GM12878 (cell line): Measurements from ENCODE around the gene CILP2. TPM values are rescaled to one million over a fixed set of nuclear protein-coding genes. Genes with fewer than 3 reads are reported as not detected.
A peak's percentile ranks its signal among the peaks of the same experiment; 100 is the strongest.

Experiments
- ATAC-seq: fragments of 200-7000 bp; cut with Tn5 transposase; 3 replicates; pipeline ENCODE4 v1.9.1; 2020; ENCODE audit warnings: mild to moderate bottlenecking, moderate library complexity
- BruUV-seq: library from RNA; stranded (reverse); fragments of 400-500 nt; replicated peaks from 2 replicates; lab custom pipeline; 2021; lab: Mats Ljungman, UMichigan
- CTCF ChIA-PET: fragments of 300-600 bp; sonication (Branson Sonifier 250); formaldehyde crosslinking; extraction: SDS; loops from one replicate; lab custom pipeline; 2021; ENCODE audit warnings: inconsistent platforms; lab: Yijun Ruan, JAX
- POLR2A ChIA-PET: fragments of 350-600 bp; formaldehyde crosslinking; extraction: SDS; loops from one replicate; lab custom pipeline; 2021; ENCODE audit warnings: inconsistent platforms; lab: Charles Lee
- RAD21 ChIA-PET: fragments of 300-600 bp; sonication (Branson Sonifier 250); formaldehyde crosslinking; loops from one replicate; lab custom pipeline; 2023; ENCODE audit warnings: antibody characterized with exemption; ENCODE audit not compliant: unreplicated experiment; lab: Charles Lee
- SMC1A ChIA-PET: fragments of 300-600 bp; sonication (Branson Sonifier 250); formaldehyde crosslinking; loops from one replicate; lab custom pipeline; 2023; ENCODE audit not compliant: unreplicated experiment, uncharacterized antibody; lab: Charles Lee
- DNase-seq: peaks from one replicate; pipeline ENCODE4 v3.0.0-alpha.2; 2011; ENCODE audit warnings: low read depth, low spot score
- FAIRE-seq: peaks from 3 replicates; lab custom pipeline; 2011; peaks lifted over from hg19 to GRCh38; lab: Jason Lieb, UNC
- H2AFZ ChIP-seq: 2 replicates; pipeline ENCODE4 v1.6.0; 2011; ENCODE audit warnings: low read depth, low read length, control low read depth; ENCODE audit not compliant: control insufficient read depth
- H3K27ac ChIP-seq: 2 replicates; pipeline ENCODE4 v1.5.1; 2011; ENCODE audit warnings: control low read depth; ENCODE audit not compliant: control insufficient read depth, insufficient read depth
- H3K27me3 ChIP-seq, 2 experiments: replicated peaks in 1 of 2; 2 replicates each; pipeline versions ENCODE4 v1.6.0 to v1.6.1; 2011; ENCODE audit warnings: low read length in 1 of 2; ENCODE audit not compliant: control insufficient read depth in 2 of 2, insufficient read depth in 2 of 2
- H3K36me3 ChIP-seq, 2 experiments: 2 replicates each; pipeline ENCODE4 v1.5.1; 2011; ENCODE audit warnings: low read length in 1 of 2; ENCODE audit not compliant: control insufficient read depth in 2 of 2, insufficient read depth in 2 of 2
- H3K4me1 ChIP-seq: 2 replicates; pipeline ENCODE4 v1.6.1; 2011; ENCODE audit warnings: mild to moderate bottlenecking, low read length, moderate library complexity, mixed read lengths; ENCODE audit not compliant: control insufficient read depth, insufficient read depth
- H3K4me2 ChIP-seq: 2 replicates; pipeline ENCODE4 v1.6.0; 2011; ENCODE audit warnings: control low read depth; ENCODE audit not compliant: control insufficient read depth, insufficient read depth
- H3K4me3 ChIP-seq: fragments of 200-600 bp; sonication (generic); 2 replicates; pipeline ENCODE4 v1.5.1; 2016
- H3K79me2 ChIP-seq: 2 replicates; pipeline ENCODE4 v1.6.0; 2011; ENCODE audit warnings: low read length; ENCODE audit not compliant: control insufficient read depth, insufficient read depth
- H3K9ac ChIP-seq: 2 replicates; pipeline ENCODE4 v1.8.0; 2011; ENCODE audit warnings: low read length, control low read depth, mixed read lengths; ENCODE audit not compliant: control insufficient read depth, insufficient read depth
- H3K9me3 ChIP-seq: replicated peaks from 3 replicates; pipeline ENCODE4 v1.5.1; 2011; ENCODE audit warnings: mild to moderate bottlenecking, low read length; ENCODE audit not compliant: control insufficient read depth, insufficient read depth
- H4K20me1 ChIP-seq: 2 replicates; pipeline ENCODE4 v1.6.0; 2011; ENCODE audit not compliant: control insufficient read depth, insufficient read depth
- GATAD2B ChIP-seq: fragments of 450-650 bp; conservative IDR thresholded peaks from 2 replicates; pipeline ENCODE4 v1.6.1; 2017; ENCODE audit warnings: low read depth, mild to moderate bottlenecking, moderate library complexity
- PAX8 ChIP-seq: fragments of 450-650 bp; IDR thresholded peaks from 2 replicates; pipeline ENCODE4 v1.6.1; 2017; ENCODE audit warnings: mild to moderate bottlenecking, moderate library complexity
- POLR2A ChIP-seq: IDR thresholded peaks from 2 replicates; pipeline ENCODE4 v1.6.1; 2011; ENCODE audit warnings: low read depth, mild to moderate bottlenecking, low read length
- WRNIP1 ChIP-seq: IDR thresholded peaks from 2 replicates; pipeline ENCODE4 v1.6.1; 2011; ENCODE audit warnings: low read depth, low read length, improper control_type of control experiment, borderline replicate concordance
- WGBS: methylation state at CpG from one replicate; pipeline ENCODE4 v1.1.6; 2016; ENCODE audit warnings: low lambda C conversion rate; ENCODE audit not compliant: insufficient replicate concordance, insufficient coverage; ENCODE audit errors: missing lambda C conversion rate; 5-methylcytosine and 5-hydroxymethylcytosine counted together
- in situ Hi-C: fragments of 300-500 bp; cut with MboI; formaldehyde crosslinking; loops from 9 replicates; pipeline ENCODE4 v1.14.3; 2018; ENCODE audit warnings: mixed read lengths
- intact Hi-C: fragments of 100-400 bp; cut with micrococcal nuclease; formaldehyde crosslinking; loops from one replicate; pipeline ENCODE4 v1.14.2; 2022; ENCODE audit not compliant: unreplicated experiment
- polyA plus RNA-seq, 11 experiments: library from polyadenylated mRNA; depleted of rRNA in 4 of 11; unstranded in 6 of 11; stranded (reverse) in 5 of 11; fragments of >200 nt; fragmentation: Nextera tagmentation in 4 of 11; fragmentation: Illumina TruSeq in 1 of 11; extraction: Ambion mirVana in 4 of 11; extraction: Trizol in 1 of 11; gene quantifications; 1 replicate in 1 of 11; 2 replicates in 10 of 11; pipeline versions ENCODE4 v1.2.1 to v1.2.3, GENCODE V29; 2011 to 2016; ENCODE audit warnings: inconsistent platforms in 2 of 11, missing spikeins in 2 of 11, low read depth in 1 of 11
- total RNA-seq, 4 experiments: library from RNA; depleted of rRNA in 3 of 4; stranded (reverse); fragments of >200 nt in 3 of 4; fragmentation: Illumina TruSeq in 1 of 4; extraction: Trizol in 1 of 4; gene quantifications; 2 replicates each; pipeline versions ENCODE4 v1.2.1 to v1.2.3, GENCODE V29; 2013 to 2021

Gene CILP2
- total and polyA plus RNA-seq, 10 of the 15 experiments (the other 5 are each of a cell fraction or from before 2014, with no cell fraction given): 0.05 to 0.08 (median 0.06) TPM; not detected in 6

DNA sequence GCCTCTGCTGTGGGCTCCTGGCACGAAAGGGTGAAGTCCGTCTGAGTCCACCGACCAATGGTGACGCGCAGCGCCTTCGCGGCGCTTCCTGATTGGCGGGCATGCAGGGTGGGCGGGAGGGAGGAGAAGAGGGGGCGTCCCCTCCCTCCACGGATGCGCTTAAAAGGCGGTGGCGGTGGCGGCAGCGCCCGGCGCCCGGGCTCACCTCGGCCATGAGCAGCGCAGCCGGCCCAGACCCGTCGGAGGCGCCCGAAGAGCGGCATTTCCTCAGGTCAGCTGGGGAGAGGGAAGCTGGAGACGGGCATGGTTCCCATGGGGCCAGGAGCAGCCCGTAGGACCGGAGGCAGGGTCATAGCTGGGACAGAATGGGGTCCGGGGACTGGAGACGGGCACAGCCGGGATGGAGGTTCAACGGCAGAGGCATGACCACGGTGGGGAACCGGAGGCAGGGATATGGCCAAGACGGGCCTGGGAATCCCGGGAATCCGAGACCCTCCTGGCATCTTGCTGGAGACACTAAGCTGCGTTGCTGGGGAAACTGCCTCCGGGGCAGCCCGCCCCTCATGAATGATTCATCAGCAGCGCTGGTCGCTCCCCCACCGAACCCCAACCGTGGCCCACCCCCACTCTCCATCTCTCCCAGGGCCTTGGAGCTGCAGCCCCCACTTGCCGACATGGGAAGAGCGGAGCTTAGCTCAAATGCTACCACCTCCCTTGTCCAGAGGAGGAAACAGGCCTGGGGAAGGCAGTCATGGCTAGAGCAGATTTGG, 9.2 kb upstream of the CILP2 start, which contains the start of gene YJEFN3:
YJEFN3 (plus strand) TSS at position 191 of the 770 bp plus-strand sequence; CDS start at position 213, 22 bp downstream.
- no peak within 1 kb of the TSS for H3K9ac ChIP-seq
- intact Hi-C loops (no loop called here), in situ Hi-C loops (loop anchor here (5.0 to 25.0 kb wide), 7 partner anchors 113 to 1508 kb away; partner anchors contain the start of genes GMIP, ZNF66 and ZNF737)
- TF ChIP-seq GATAD2B (no peak), POLR2A (0 out of 2 replicates have a peak, but pooled peaks have one; percentile 2), PAX8 (no peak), WRNIP1 (no peak)
- no peak within 1 kb of the TSS for H3K4me3 ChIP-seq
- H3K27me3 ChIP-seq: no peaks in the 10 kb centered on the region
- FAIRE-seq: no peak
- POLR2A ChIA-PET: interaction anchor here (0.6 kb wide), 1 partner anchor 40 kb away, joined by 3 read pairs; no protein-coding TSS in a partner anchor
- no peaks in the 10 kb centered on the region for H3K9me3 ChIP-seq
- no peak within 1 kb of the TSS for H3K4me2 ChIP-seq
- WGBS: 95% methylated on average over 32 of the region's 50 CpGs
- peaks cover 29% of the 10 kb centered on the region for H3K4me1 ChIP-seq
- H2AFZ ChIP-seq: no peak within 1 kb of the TSS
- no peak for DNase-seq
- ATAC-seq: no peak
- peaks cover 13% of the 10 kb centered on the region for H3K79me2 ChIP-seq
- RAD21 ChIA-PET: interaction anchor here (0.6 to 1.2 kb wide), 3 partner anchors 38 to 218 kb away, joined by 3 to 4 read pairs (median 3); partner anchors contain the start of gene GMIP
- no TSS peak for BruUV-seq
- H4K20me1 ChIP-seq: no peaks in the 10 kb centered on the region
- peaks cover 7 to 23% of the 10 kb centered on the region in 2 experiments for H3K36me3 ChIP-seq
- CTCF ChIA-PET: interaction anchor here (0.9 kb wide), 1 partner anchor 430 kb away, joined by 4 read pairs; no protein-coding TSS in a partner anchor
- no peak within 1 kb of the TSS for H3K27ac ChIP-seq
- SMC1A ChIA-PET: no interaction called here
